Measurements from ENCODE around the gene TMEM220. TPM values are rescaled to one million over a fixed set of nuclear protein-coding genes. Genes with fewer than 3 reads are reported as not detected.

TMEM220 gene
- total and polyA plus RNA-seq, 12 donors: 10.3 to 33.2 (median 21.1) TPM

DNA sequence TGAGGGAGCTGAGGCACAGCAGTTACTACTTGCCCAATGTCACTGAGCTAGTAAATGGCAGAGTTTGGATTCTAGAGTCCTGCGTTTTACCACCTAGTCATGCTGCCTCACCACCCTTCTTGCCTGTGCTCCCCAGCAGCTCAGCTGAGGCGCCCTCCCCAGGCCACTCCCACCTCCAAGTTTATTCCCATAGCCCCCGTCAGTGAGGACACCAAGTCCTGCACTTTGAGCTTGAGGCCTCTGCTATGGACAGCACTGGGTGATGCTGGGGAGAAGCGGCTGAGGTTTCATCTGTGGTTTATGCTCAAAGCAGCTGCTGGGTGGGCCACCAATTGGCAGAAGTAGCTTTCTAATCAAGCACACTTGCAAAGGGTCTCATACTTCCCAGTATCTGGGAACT, 37.4 kb upstream of the TMEM220 start:
- Histone ChIP-seq H3K27ac (no peak overlapping the region), H3K36me3 (replicated peaks in 1 of 2) (no peaks in the 10 kb centered on the region), H3K9me3 (replicated peaks in 1 of 3) (no peaks in the 10 kb centered on the region), H3K27me3 (no peaks in the 10 kb centered on the region), H3K4me1 (replicated peaks in 1 of 2) (no peaks in the 10 kb centered on the region), H3K4me3 (no peak overlapping the region)
- TF ChIP-seq POLR2A (IDR thresholded peaks at IDR 0.05): no peak
- TF ChIP-seq, protein P1, sequence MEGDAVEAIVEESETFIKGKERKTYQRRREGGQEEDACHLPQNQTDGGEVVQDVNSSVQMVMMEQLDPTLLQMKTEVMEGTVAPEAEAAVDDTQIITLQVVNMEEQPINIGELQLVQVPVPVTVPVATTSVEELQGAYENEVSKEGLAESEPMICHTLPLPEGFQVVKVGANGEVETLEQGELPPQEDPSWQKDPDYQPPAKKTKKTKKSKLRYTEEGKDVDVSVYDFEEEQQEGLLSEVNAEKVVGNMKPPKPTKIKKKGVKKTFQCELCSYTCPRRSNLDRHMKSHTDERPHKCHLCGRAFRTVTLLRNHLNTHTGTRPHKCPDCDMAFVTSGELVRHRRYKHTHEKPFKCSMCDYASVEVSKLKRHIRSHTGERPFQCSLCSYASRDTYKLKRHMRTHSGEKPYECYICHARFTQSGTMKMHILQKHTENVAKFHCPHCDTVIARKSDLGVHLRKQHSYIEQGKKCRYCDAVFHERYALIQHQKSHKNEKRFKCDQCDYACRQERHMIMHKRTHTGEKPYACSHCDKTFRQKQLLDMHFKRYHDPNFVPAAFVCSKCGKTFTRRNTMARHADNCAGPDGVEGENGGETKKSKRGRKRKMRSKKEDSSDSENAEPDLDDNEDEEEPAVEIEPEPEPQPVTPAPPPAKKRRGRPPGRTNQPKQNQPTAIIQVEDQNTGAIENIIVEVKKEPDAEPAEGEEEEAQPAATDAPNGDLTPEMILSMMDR (IDR thresholded peaks at IDR 0.05): no peak
- 84 to 93% (median 88%) methylated on average over 4 of the region's 4 CpGs for WGBS, 4 donors
- no peak for DNase-seq
- intact Hi-C loops (cut with DNase I): no loop called here

DNA sequence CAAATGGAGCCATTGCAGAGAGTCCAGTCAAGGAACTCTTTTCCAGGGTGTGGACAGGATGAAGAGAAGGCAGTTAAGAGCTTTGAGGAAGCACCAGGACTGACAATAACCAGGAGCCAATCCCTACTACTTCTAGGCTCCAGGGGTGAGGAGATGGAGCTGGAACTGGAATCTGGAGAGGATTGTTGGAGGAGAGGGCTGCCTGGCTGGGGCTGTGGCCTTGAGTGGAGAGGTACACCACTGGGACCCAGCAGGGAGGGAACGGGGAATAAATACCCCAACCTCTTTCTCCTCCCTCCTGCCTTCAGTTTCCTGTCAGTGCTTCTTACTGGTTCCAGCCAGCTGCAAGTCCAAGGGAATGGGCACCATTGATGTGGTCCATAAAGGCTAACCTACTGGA, 32.2 kb upstream of the TMEM220 start:
- no peak for DNase-seq

GRCh38 chr17:10761281-10761680, 31.5 kb upstream of the TMEM220 start:
- 60 to 81% (median 72%) methylated on average over 2 of the region's 2 CpGs for WGBS, 4 donors
- no peak for DNase-seq
- no peaks in the 10 kb centered on the region for H3K27me3 ChIP-seq
- intact Hi-C loops (cut with DNase I): no loop called here
- H3K27ac ChIP-seq: no peak overlapping the region
- H3K4me3 ChIP-seq: no peak overlapping the region
- H3K9me3 ChIP-seq (replicated peaks in 1 of 3): no peaks in the 10 kb centered on the region
- no peaks in the 10 kb centered on the region for H3K4me1 ChIP-seq (replicated peaks in 1 of 2)
- no peak for TF ChIP-seq POLR2A (IDR thresholded peaks at IDR 0.05)
- TF ChIP-seq, protein P1 (IDR thresholded peaks at IDR 0.05): no peak
- H3K36me3 ChIP-seq (replicated peaks in 1 of 2): no peaks in the 10 kb centered on the region

More for the DNA sequence above, 32.2 kb upstream of the TMEM220 start:
- Histone ChIP-seq H3K4me3 (no peak overlapping the region), H3K9me3 (replicated peaks in 1 of 3) (no peaks in the 10 kb centered on the region), H3K4me1 (replicated peaks in 1 of 2) (no peaks in the 10 kb centered on the region), H3K36me3 (replicated peaks in 1 of 2) (no peaks in the 10 kb centered on the region), H3K27me3 (no peaks in the 10 kb centered on the region), H3K27ac (no peak overlapping the region)
- intact Hi-C loops (cut with DNase I): no loop called here
- TF ChIP-seq, protein P1 (IDR thresholded peaks at IDR 0.05): no peak
- TF ChIP-seq POLR2A (IDR thresholded peaks at IDR 0.05): no peak
- 92 to 100% (median 97%) methylated on average over 1 of the region's 1 CpG for WGBS, 4 donors

GRCh38 chr17:10758062-10758461, 28.2 kb upstream of the TMEM220 start:
- H3K27ac ChIP-seq: no peak overlapping the region
- H3K9me3 ChIP-seq (replicated peaks in 1 of 3): no peaks in the 10 kb centered on the region
- no peak for DNase-seq
- WGBS, 4 donors: 78 to 81% (median 80%) methylated on average over 6 of the region's 6 CpGs
- TF ChIP-seq, protein P1 (IDR thresholded peaks at IDR 0.05): no peak
- no peak for TF ChIP-seq POLR2A (IDR thresholded peaks at IDR 0.05)
- intact Hi-C loops (cut with DNase I): no loop called here
- H3K4me3 ChIP-seq: no peak overlapping the region
- no peaks in the 10 kb centered on the region for H3K36me3 ChIP-seq (replicated peaks in 1 of 2)
- H3K4me1 ChIP-seq (replicated peaks in 1 of 2): no peaks in the 10 kb centered on the region
- H3K27me3 ChIP-seq: no peaks in the 10 kb centered on the region

Measured in adrenal gland (tissue), 12 donors.